MM.1S (cell line): ENCODE data around the gene ACTN4.

Experiments used
- EZH2phosphoT487 ChIP-seq: fragments of 300-600 bp; sonication (generic); IDR thresholded peaks from 2 replicates; pipeline ENCODE4 v1.6.1; 2018; ENCODE audit warnings: antibody characterized with exemption, low read length
- TF ChIP-seq, protein P1 (sequence below): fragments of 300-600 bp; sonication (generic); IDR thresholded peaks from 2 replicates; pipeline ENCODE4 v1.5.1; 2016; ENCODE audit warnings: antibody characterized with exemption, low read length, mixed read lengths

DNA sequence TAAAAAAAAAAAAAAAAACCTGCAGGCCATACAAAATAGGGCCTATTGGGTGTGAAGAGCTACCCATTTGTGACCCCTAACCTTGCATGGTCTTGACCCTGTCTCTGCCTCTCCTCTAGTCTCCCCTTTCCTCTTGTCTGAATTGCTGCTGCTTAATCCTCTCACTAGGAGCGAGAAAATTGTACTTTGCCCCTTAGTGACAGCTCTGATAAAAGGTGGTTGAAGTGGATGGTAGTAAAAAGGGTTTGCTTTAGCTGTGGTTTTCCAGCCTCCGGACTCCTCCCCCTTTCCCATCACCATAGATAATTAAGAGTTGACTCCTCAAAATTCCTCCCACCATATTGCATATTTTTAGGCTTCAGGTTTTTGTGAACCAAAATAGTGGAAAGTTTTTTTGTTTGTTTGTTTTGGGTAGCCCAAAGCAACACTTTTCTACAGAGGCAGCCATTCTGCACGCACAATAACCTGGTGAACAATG lies 23.5 kb downstream of the ACTN4 start:
- TF ChIP-seq, protein P1, sequence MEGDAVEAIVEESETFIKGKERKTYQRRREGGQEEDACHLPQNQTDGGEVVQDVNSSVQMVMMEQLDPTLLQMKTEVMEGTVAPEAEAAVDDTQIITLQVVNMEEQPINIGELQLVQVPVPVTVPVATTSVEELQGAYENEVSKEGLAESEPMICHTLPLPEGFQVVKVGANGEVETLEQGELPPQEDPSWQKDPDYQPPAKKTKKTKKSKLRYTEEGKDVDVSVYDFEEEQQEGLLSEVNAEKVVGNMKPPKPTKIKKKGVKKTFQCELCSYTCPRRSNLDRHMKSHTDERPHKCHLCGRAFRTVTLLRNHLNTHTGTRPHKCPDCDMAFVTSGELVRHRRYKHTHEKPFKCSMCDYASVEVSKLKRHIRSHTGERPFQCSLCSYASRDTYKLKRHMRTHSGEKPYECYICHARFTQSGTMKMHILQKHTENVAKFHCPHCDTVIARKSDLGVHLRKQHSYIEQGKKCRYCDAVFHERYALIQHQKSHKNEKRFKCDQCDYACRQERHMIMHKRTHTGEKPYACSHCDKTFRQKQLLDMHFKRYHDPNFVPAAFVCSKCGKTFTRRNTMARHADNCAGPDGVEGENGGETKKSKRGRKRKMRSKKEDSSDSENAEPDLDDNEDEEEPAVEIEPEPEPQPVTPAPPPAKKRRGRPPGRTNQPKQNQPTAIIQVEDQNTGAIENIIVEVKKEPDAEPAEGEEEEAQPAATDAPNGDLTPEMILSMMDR: no peak
- no peak for TF ChIP-seq EZH2phosphoT487
